ENCODE data around the gene SORCS2.

SORCS2 gene

GRCh38 chr4:7736436-7737267 is 544.3 kb downstream of the SORCS2 start:
- DNase-seq (ENCODE audit: low spot score) = peak; percentile 42

DNA sequence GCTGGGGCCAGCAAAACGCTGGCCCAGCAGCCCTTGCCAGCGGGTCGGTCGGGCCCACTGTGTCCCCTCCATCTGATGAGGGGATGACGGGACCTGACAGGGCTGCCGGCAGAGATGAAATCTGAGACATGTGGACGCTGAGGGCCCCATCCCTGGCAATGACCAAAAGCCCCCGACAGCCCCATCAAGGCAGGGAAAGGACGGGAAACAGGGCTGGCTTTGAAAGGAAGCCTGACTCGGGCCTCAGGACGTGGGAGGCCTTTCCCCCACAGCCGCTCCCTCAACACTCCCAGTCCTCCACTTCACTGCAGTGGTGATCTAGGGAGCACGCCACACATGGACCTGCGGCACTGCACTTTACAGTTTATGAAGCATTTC is 544.9 kb downstream of the SORCS2 start:
- no peak for DNase-seq (ENCODE audit: low spot score)

DNA sequence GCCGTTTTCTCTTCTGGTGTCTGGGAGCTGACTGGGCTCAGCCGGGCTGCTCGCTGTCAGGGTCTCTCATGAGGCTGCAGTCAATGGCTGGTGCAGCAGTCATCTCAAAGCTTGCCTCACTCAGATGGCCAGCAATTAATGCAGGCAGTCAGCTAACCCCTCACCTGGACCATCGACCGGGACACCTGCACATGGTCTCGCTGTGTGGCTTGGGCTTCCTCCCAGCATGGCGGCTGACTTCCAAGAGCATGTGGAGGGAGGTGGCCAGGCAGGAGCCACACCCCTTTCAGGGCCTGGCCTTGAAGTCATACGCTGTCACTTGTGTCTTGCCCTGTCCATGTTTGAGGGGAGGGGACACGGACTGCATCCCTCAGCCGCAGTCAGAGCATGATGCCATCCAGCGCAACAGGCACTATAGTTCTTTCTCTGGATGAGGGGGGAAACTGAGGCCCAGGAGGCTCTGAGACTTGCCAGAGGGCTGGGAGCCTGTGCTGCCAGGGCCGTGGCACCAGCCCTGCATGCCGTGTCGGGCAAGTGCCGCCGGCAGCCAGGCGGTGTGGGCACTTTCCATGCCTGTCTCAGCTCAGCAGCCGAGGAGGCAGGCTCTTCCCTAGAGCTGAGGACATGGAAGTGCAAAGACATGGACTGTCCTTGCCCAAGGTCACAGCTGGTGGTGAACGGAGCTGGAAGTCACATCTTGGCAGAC is 545.6 kb downstream of the SORCS2 start:
- no peak for DNase-seq (ENCODE audit: low spot score)

- DNase-seq (ENCODE audit: low spot score) = no peak
Measured at GRCh38 chr4:7738458-7739076, 546.2 kb downstream of the SORCS2 start.

DNA sequence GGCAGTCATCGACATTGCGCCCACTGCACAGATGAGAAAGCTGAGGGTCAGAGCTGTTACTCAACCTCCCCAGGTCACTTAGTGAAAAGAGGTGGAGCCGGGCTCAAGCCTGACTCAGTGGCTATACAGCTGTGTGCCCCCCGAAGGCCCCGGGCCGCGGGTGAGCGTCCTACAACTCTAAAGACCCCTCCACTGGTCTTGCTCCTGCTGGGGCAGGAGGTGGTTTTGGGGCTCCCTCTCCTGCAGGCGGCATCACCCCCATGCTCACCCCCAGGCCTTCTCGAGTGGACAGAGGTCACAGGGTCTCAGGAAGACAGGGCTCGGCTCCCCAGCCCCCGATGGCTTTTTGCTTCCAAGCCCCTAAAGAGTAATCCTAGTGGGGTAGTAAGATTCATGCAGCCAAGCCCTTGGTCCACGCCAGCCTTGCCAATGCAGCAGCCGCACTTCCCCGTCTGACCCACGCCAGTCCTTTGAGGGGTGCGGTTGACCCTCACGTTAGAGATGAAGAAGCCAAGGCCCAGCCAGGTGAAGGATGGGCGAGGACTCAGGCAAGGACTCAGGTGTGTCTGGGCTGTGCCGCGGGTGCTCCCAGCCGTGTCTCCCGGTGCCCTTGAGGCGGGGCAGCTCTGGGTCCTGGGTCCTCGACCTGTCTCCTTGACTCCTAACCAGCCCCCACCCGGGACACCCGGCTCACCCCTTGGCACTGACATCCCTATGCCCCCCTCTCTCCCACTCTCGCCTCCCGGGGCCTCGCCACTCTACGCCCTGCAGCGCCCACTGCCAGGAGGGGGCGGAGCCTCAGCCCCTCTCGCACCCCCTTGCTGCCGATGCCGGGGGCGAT is 547.0 kb downstream of the SORCS2 start:
- no peak for DNase-seq (ENCODE audit: low spot score)

DNA sequence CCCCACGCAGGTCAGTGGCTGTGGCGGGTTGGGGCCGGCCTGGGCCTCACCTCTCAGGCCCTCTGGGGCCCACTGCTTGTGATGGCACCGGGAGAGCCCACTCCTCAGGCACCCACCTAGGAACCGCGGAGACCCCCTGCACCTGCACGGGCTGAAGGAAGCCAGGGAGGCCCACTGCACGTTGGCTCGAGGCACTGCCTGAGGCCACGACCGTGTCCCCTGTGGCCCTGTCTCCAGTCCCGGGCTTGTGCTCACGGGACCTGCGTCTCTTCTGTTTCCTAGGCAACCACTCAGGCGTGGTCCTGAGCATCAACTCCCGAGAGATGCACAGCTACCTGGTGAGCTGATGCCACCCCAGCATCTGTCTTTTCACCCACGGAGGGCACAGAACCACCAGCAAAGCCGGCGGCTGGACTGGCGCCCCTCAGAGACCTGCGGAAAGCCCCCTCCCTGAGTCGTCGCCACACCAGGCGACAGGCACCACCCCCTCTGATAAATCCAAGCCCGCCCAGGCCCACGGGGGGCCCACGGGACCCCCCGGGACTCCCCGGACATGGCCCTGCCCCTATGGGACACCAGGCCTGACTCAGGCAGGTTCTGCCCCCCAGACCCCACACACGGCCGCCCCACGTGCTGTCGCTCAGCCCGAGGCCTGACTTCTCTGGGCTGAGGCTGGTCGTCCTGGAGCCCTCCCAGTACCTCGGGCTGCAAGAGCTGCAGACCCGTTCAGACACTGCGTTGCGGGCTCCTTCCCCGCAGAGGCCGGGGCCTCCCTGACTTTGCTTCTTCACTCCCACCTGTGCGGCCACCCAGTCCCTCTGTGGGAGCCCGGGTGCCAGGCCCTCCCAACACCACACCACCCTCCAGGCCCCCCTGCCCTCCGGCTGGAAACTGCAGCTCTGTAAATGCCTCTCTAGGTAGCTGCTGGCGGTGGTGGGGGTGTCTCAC is 547.9 kb downstream of the SORCS2 start:
- DNase-seq (ENCODE audit: low spot score) = no peak

- no peak for DNase-seq (ENCODE audit: low spot score)
Measured at GRCh38 chr4:7740866-7741525, 548.7 kb downstream of the SORCS2 start.

GRCh38 chr4:7741946-7742806 is 549.8 kb downstream of the SORCS2 start:
- DNase-seq (ENCODE audit: low spot score) = no peak

- no peak for DNase-seq (ENCODE audit: low spot score)
Measured at GRCh38 chr4:7742807-7743280, 550.5 kb downstream of the SORCS2 start.

DNA sequence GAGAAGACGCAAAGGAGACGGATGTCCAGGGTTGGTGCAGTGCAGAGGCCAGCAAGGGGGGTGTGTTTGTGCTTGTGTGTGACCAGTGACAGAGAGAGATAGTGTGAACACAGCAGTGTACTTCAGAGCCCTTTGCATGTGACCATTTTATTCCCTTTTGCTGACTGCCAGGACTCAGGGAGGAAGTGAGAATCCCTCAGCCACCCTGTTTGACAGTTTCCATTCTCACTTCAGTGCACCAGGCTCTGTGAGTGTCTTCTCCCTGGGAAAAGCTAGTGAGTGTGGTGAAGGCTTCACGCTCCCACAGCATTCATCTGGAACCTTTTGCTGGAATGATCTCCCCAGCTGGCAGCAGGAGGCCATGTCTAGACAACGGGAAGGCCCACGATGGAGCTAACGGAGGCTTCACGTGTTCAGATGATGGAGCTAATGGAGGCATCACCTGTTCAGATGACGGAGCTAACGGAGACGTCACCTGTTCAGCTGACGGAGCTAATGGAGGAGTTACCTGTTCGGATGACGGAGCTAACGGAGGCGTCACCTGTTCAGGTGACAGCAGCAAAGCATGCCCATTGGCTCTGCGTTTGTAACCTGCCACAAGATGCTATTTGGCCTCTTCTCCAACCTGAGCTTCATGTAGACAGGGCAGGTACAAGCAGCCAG is 551.9 kb downstream of the SORCS2 start:
- DNase-seq (ENCODE audit: low spot score) = no peak

GRCh38 chr4:7745301-7745885 is 553.1 kb downstream of the SORCS2 start:
- DNase-seq (ENCODE audit: low spot score) = no peak

- no peak for DNase-seq (ENCODE audit: low spot score)
Measured at GRCh38 chr4:7746351-7747061, 554.2 kb downstream of the SORCS2 start.

GRCh38 chr4:7747062-7747385 is 554.7 kb downstream of the SORCS2 start:
- DNase-seq (ENCODE audit: low spot score) = no peak

DNA sequence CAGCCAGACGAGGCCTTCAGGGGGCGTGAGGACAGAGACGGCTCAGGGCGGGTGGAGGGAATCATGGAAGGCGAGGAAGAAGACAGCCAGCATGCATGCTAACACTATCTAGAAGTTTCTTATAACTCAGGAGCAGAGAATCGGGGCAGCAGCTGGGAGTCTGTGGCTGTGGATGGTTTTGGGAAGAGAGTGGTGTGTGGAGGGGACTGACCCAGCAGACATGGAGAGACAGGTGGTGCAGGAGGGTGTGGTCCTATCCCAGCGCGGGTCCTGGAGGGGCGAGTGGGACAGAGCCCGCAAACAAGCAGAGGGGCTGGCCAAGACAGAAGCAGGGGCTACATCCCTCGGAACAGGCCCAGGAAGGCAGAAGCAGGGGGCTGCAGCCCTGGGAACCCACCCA is 555.2 kb downstream of the SORCS2 start:
- no peak for DNase-seq (ENCODE audit: low spot score)

GRCh38 chr4:7750523-7750922 is 558.2 kb downstream of the SORCS2 start:
- DNase-seq (ENCODE audit: low spot score) = no peak

- no peak for DNase-seq (ENCODE audit: low spot score)
Measured at GRCh38 chr4:7750972-7751371, 558.6 kb downstream of the SORCS2 start.

GRCh38 chr4:7752649-7753048 is 560.3 kb downstream of the SORCS2 start:
- DNase-seq (ENCODE audit: low spot score) = no peak

- no peak for DNase-seq (ENCODE audit: low spot score)
Measured at GRCh38 chr4:7753271-7753670, 560.9 kb downstream of the SORCS2 start.

Data from kidney capillary endothelial cell (primary cell).